GM12892 (cell line): ENCODE results near the gene KIF26A.

ENCODE experiments used
- POLR2A ChIP-seq: IDR thresholded peaks from 2 replicates; pipeline ENCODE4 v1.6.1; 2011; ENCODE audit warnings: low read depth, low read length, control low read depth
- POLR2AphosphoS5 ChIP-seq: IDR thresholded peaks from 2 replicates; pipeline ENCODE4 v1.6.1; 2011; ENCODE audit warnings: low read depth, low read length, control low read depth
- TAF1 ChIP-seq: IDR thresholded peaks from 2 replicates; pipeline ENCODE4 v1.6.1; 2011; ENCODE audit warnings: low read depth, mild to moderate bottlenecking, control low read depth, low read length, borderline replicate concordance

GRCh38 chr14:104157016-104157928, 18.9 kb downstream of the KIF26A start:
- TF ChIP-seq POLR2AphosphoS5 (no peak), TAF1 (no peak), POLR2A (no peak)
